Endothelial cell of umbilical vein (primary cell): ENCODE data around the gene TECTA. TPM values are rescaled to one million over a fixed set of nuclear protein-coding genes. Genes with fewer than 3 reads are reported as not detected.
"Not testable (repeated sequence)": the region's sequence is repeated elsewhere in the genome, so short reads cannot be mapped to it uniquely, and the experiment has no call there.

Source experiments
- BruUV-seq: library from RNA; stranded (reverse); fragments of 400-500 nt; replicated peaks from 2 replicates; lab custom pipeline; 2021; lab: Mats Ljungman, UMichigan
- CTCF ChIA-PET: fragments of 300-600, 350-600 bp; sonication (Branson Sonifier 250); formaldehyde crosslinking; loops from one replicate; lab custom pipeline; 2021; ENCODE audit warnings: antibody characterized with exemption, inconsistent platforms; lab: Charles Lee
- POLR2A ChIA-PET: fragments of 300-600, 350-600 bp; sonication (Branson Sonifier 250); formaldehyde crosslinking; loops from one replicate; lab custom pipeline; 2021; ENCODE audit warnings: antibody characterized with exemption, inconsistent platforms; lab: Charles Lee
- DNase-seq: peaks from one replicate; pipeline ENCODE4 v3.0.0-alpha.2; 2011; ENCODE audit warnings: low read depth, low spot score
- FAIRE-seq: peaks from 2 replicates; lab custom pipeline; 2011; peaks lifted over from hg19 to GRCh38; lab: Jason Lieb, UNC
- H2AFZ ChIP-seq: 2 replicates; pipeline ENCODE4 v1.6.0; 2012; ENCODE audit warnings: low read depth, low read length, control low read depth, inconsistent platforms
- H3K27ac ChIP-seq: 2 replicates; pipeline ENCODE4 v1.5.1; 2011; ENCODE audit warnings: low read depth, mild to moderate bottlenecking, control low read depth, low read length, moderate library complexity; ENCODE audit not compliant: insufficient read depth
- H3K27me3 ChIP-seq, 2 experiments: 2 replicates each; pipeline versions ENCODE4 v1.6.0 to v1.6.1; 2011; ENCODE audit warnings: low read length in 2 of 2, mixed read lengths in 1 of 2; ENCODE audit not compliant: control insufficient read depth in 2 of 2, insufficient read depth in 2 of 2
- H3K36me3 ChIP-seq, 2 experiments: 2 replicates in 1 of 2; 3 replicates in 1 of 2; pipeline ENCODE4 v1.5.1; 2011; ENCODE audit warnings: low read length in 2 of 2, mild to moderate bottlenecking in 1 of 2, moderate library complexity in 1 of 2; ENCODE audit not compliant: control insufficient read depth in 2 of 2, insufficient read depth in 2 of 2; ENCODE audit errors: extremely low read depth in 1 of 2
- H3K4me1 ChIP-seq: 3 replicates; pipeline ENCODE4 v1.5.1; 2011; ENCODE audit warnings: mild to moderate bottlenecking, low read length; ENCODE audit not compliant: control insufficient read depth, insufficient read depth; ENCODE audit errors: extremely low read depth
- H3K4me2 ChIP-seq: 2 replicates; pipeline ENCODE4 v1.6.1; 2011; ENCODE audit warnings: low read length, control low read depth, mixed read lengths; ENCODE audit not compliant: insufficient read depth
- H3K4me3 ChIP-seq, 3 experiments: fragments of 200-600 bp in 1 of 3; sonication (generic), shearing (Covaris generic) in 1 of 3; replicated peaks in 1 of 3; 2 replicates each; pipeline ENCODE4 v1.5.1; 2011 to 2016; ENCODE audit warnings: control low read depth in 3 of 3, low read length in 3 of 3, mild to moderate bottlenecking in 2 of 3, inconsistent platforms in 1 of 3, low read depth in 1 of 3, moderate library complexity in 1 of 3; ENCODE audit not compliant: insufficient read depth in 1 of 3
- H3K79me2 ChIP-seq: 2 replicates; pipeline ENCODE4 v1.6.0; 2012; ENCODE audit warnings: low read length, inconsistent platforms; ENCODE audit not compliant: control insufficient read depth, insufficient read depth
- H3K9ac ChIP-seq: replicated peaks from 2 replicates; pipeline ENCODE3; 2011; ENCODE audit warnings: low read length, control low read depth; ENCODE audit not compliant: insufficient read depth; ENCODE audit errors: extremely low read depth
- H3K9me1 ChIP-seq: replicated peaks from 3 replicates; pipeline ENCODE4 v1.6.0; 2011; ENCODE audit warnings: mild to moderate bottlenecking, low read length; ENCODE audit not compliant: control insufficient read depth, insufficient read depth; ENCODE audit errors: extremely low read depth
- H3K9me3 ChIP-seq: replicated peaks from 2 replicates; pipeline ENCODE4 v1.5.1; 2012; ENCODE audit warnings: low read length, inconsistent platforms; ENCODE audit not compliant: control insufficient read depth, insufficient read depth
- H4K20me1 ChIP-seq: replicated peaks from 2 replicates; pipeline ENCODE3; 2011; ENCODE audit warnings: mild to moderate bottlenecking, low read length; ENCODE audit not compliant: control insufficient read depth, insufficient read depth; ENCODE audit errors: extremely low read depth
- CTCF ChIP-seq, 2 donors: IDR thresholded peaks; 1 replicate in 1 of 2; 2 replicates in 1 of 2; pipeline ENCODE4 v1.5.1; 2011; ENCODE audit warnings: low read length in 2 of 2, mild to moderate bottlenecking in 2 of 2, moderate library complexity in 2 of 2, control low read depth in 1 of 2, inconsistent platforms in 1 of 2, low read depth in 1 of 2; ENCODE audit not compliant: insufficient read depth in 1 of 2; ENCODE audit errors: extremely low read depth in 1 of 2
- EZH2 ChIP-seq: IDR thresholded peaks from 2 replicates; pipeline ENCODE4 v1.6.1; 2012; ENCODE audit warnings: borderline replicate concordance, low read depth, mild to moderate bottlenecking, moderate library complexity, low read length, inconsistent platforms; ENCODE audit not compliant: severe bottlenecking
- FOS ChIP-seq: IDR thresholded peaks from 2 replicates; pipeline ENCODE4 v1.6.1; 2011; ENCODE audit warnings: mild to moderate bottlenecking, low read length, moderate library complexity, borderline replicate concordance; ENCODE audit not compliant: insufficient read depth
- GATA2 ChIP-seq: IDR thresholded peaks from 2 replicates; pipeline ENCODE4 v1.7.0; 2011; ENCODE audit warnings: low read depth, mild to moderate bottlenecking, moderate library complexity, mixed read lengths, low read length; ENCODE audit not compliant: insufficient read length, insufficient read depth
- JUN ChIP-seq: IDR thresholded peaks from 2 replicates; pipeline ENCODE4 v1.6.1; 2011; ENCODE audit warnings: borderline replicate concordance, low read depth; ENCODE audit not compliant: insufficient read length, insufficient read depth
- MAX ChIP-seq: IDR thresholded peaks from 2 replicates; pipeline ENCODE4 v1.6.1; 2011; ENCODE audit not compliant: insufficient read depth, insufficient read length
- MYC ChIP-seq: IDR thresholded peaks from one replicate; pipeline ENCODE4 v1.6.1; 2011; ENCODE audit warnings: mild to moderate bottlenecking, low read depth, low read length
- POLR2A ChIP-seq: IDR thresholded peaks from 2 replicates; pipeline ENCODE4 v1.6.1; 2012; ENCODE audit warnings: low read depth, mild to moderate bottlenecking, control low read depth, low read length
- POLR2AphosphoS5 ChIP-seq: IDR thresholded peaks from 2 replicates; pipeline ENCODE4 v1.6.1; 2012; ENCODE audit warnings: low read depth, mild to moderate bottlenecking, control low read depth, low read length, moderate library complexity; ENCODE audit not compliant: insufficient read depth
- dilution Hi-C: fragments of 300-500 bp; cut with MboI; formaldehyde crosslinking; loops from one replicate; pipeline ENCODE4 v1.15.0; 2019; ENCODE audit warnings: low sequenced_read_pairs; ENCODE audit not compliant: extremely low pct_ligation_motif_present
- intact Hi-C: fragments of 100-400 bp; cut with micrococcal nuclease; formaldehyde crosslinking; loops from one replicate; pipeline ENCODE4 v1.10.0; 2022
- polyA plus RNA-seq, 4 experiments: library from polyadenylated mRNA; depleted of rRNA in 3 of 4; stranded (reverse) in 3 of 4; unstranded in 1 of 4; fragments of >200 nt; gene quantifications; 2 replicates each; pipeline versions ENCODE4 v1.2.1 to v1.2.3, GENCODE V29; 2011 to 2012; ENCODE audit warnings: missing spikeins in 1 of 4
- total RNA-seq: library from RNA; stranded (reverse); gene quantifications from 2 replicates; pipeline ENCODE4 v1.2.3, GENCODE V29; 2021

Gene TECTA
- total and polyA plus RNA-seq, 2 donors (not counting 3 experiments of a cell fraction or from before 2014, with no cell fraction given) = 0.44 to 0.69 TPM

- CTCF ChIA-PET = interaction anchor here (1.0 to 2.0 kb wide), 3 partner anchors 9 to 42 kb away, joined by 3 to 6 read pairs (median 4); no protein-coding TSS in a partner anchor
- Histone ChIP-seq H3K79me2 (no peaks in the 10 kb centered on the region), H3K27me3 (no peaks in the 10 kb centered on the region), H3K36me3 (no peaks in the 10 kb centered on the region), H3K9ac (no peak overlapping the region), H4K20me1 (no peaks in the 10 kb centered on the region), H2AFZ (peak overlapping the region; percentile 34), H3K9me1 (no peaks in the 10 kb centered on the region), H3K27ac (peak overlapping the region; percentile 55), H3K4me2 (no peak overlapping the region), H3K4me1 (peaks cover 5% of the 10 kb centered on the region), H3K4me3 (no peak overlapping the region), H3K9me3 (no peaks in the 10 kb centered on the region)
- dilution Hi-C loops (no loop called here), intact Hi-C loops (no loop called here)
- DNase-seq (peak; percentile 4), FAIRE-seq (no peak)
- TSS peak; percentile 57 for BruUV-seq
- POLR2A ChIA-PET = no interaction called here
- TF ChIP-seq POLR2A (no peak), MYC (no peak), EZH2 (no peak), POLR2AphosphoS5 (no peak), GATA2 (no peak), JUN (no peak), FOS (no peak), MAX (no peak), CTCF (IDR thresholded peaks at IDR 0.05; ENCODE audit: extremely low read depth in 1 of 2, insufficient read depth in 1 of 2, low read depth in 1 of 2, low read length in 2 of 2) (no peak)
Observed at GRCh38 chr11:121236115-121237001, 135.3 kb downstream of the TECTA start.

- BruUV-seq, H3K4me3 ChIP-seq, FAIRE-seq, H3K27me3 ChIP-seq, dilution Hi-C loops, H3K79me2 ChIP-seq, H4K20me1 ChIP-seq, H3K4me2 ChIP-seq, H3K9ac ChIP-seq, intact Hi-C loops, H2AFZ ChIP-seq, H3K36me3 ChIP-seq, H3K9me1 ChIP-seq, POLR2A ChIA-PET, DNase-seq, H3K4me1 ChIP-seq, H3K9me3 ChIP-seq: not testable (repeated sequence)
- H3K27ac ChIP-seq = peak overlapping the region; percentile 53
- CTCF ChIA-PET = interaction anchor here (1.8 kb wide), 1 partner anchor 43 kb away, joined by 5 read pairs; no protein-coding TSS in a partner anchor
Observed at GRCh38 chr11:121237247-121237646, 136.2 kb downstream of the TECTA start.
